LHCN-M2 (cell line): ENCODE measurements around the gene ARHGEF37. TPM values are rescaled to one million over a fixed set of nuclear protein-coding genes. Genes with fewer than 3 reads are reported as not detected.
"Not testable (repeated sequence)": the region's sequence is repeated elsewhere in the genome, so short reads cannot be mapped to it uniquely, and the experiment has no call there.

Experiments
- DNase-seq: peaks from one replicate; pipeline ENCODE4 v3.0.0-alpha.2; 2012; ENCODE audit warnings: low read depth
- total RNA-seq: library from RNA; depleted of rRNA; stranded (reverse); fragments of >200 nt; gene quantifications from 2 replicates; pipeline ENCODE4 v1.2.3, GENCODE V29; 2014

Gene ARHGEF37
- total RNA-seq, 1 experiment from 2014 or later, result 0.11 TPM

GRCh38 chr5:149564542-149565140, 16.7 kb upstream of the ARHGEF37 start:
- peak; percentile 81 for DNase-seq

- no peak for DNase-seq
Measured at GRCh38 chr5:149567226-149567625, 14.1 kb upstream of the ARHGEF37 start.

GRCh38 chr5:149572170-149572569, 9.1 kb upstream of the ARHGEF37 start:
- no peak for DNase-seq

- DNase-seq, result no peak
Measured at GRCh38 chr5:149572576-149573231, 8.6 kb upstream of the ARHGEF37 start.

GRCh38 chr5:149575131-149575530, 6.2 kb upstream of the ARHGEF37 start:
- DNase-seq, result no peak

- DNase-seq, result no peak
Measured at GRCh38 chr5:149576021-149576420, 5.3 kb upstream of the ARHGEF37 start.

GRCh38 chr5:149578896-149579295, 2.4 kb upstream of the ARHGEF37 start:
- DNase-seq, result no peak

- DNase-seq, result no peak
Measured at GRCh38 chr5:149580808-149581191, 498 bp upstream of the ARHGEF37 start.

- no peak for DNase-seq
Measured at GRCh38 chr5:149581931-149582768, 852 bp downstream of the ARHGEF37 start.

- DNase-seq, result no peak
Measured at GRCh38 chr5:149583394-149583793, 2.1 kb downstream of the ARHGEF37 start.

- DNase-seq, result no peak
Measured at GRCh38 chr5:149584121-149584520, 2.8 kb downstream of the ARHGEF37 start.

GRCh38 chr5:149585910-149586309, 4.6 kb downstream of the ARHGEF37 start:
- no peak for DNase-seq

GRCh38 chr5:149586708-149587318, 5.5 kb downstream of the ARHGEF37 start:
- no peak for DNase-seq

- no peak for DNase-seq
Measured at GRCh38 chr5:149588936-149589335, 7.6 kb downstream of the ARHGEF37 start.

- DNase-seq, result no peak
Measured at GRCh38 chr5:149593370-149593769, 12.1 kb downstream of the ARHGEF37 start.

- DNase-seq, result no peak
Measured at GRCh38 chr5:149594206-149594895, 13.1 kb downstream of the ARHGEF37 start.

- DNase-seq, result not testable (repeated sequence)
Measured at GRCh38 chr5:149595105-149595504, 13.8 kb downstream of the ARHGEF37 start.

GRCh38 chr5:149596712-149597111, 15.4 kb downstream of the ARHGEF37 start:
- DNase-seq, result no peak

- DNase-seq, result no peak
Measured at GRCh38 chr5:149597618-149598017, 16.3 kb downstream of the ARHGEF37 start.

GRCh38 chr5:149598234-149598633, 16.9 kb downstream of the ARHGEF37 start:
- not testable (repeated sequence) for DNase-seq

- DNase-seq, result no peak
Measured at GRCh38 chr5:149598966-149599365, 17.7 kb downstream of the ARHGEF37 start.

- no peak for DNase-seq
Measured at GRCh38 chr5:149599375-149599774, 18.1 kb downstream of the ARHGEF37 start.
